ENCODE results near the gene VPS13A. TPM values are rescaled to one million over a fixed set of nuclear protein-coding genes. Genes with fewer than 3 reads are reported as not detected.

The VPS13A gene
- total RNA-seq (2014; rRNA removed; shearing (Covaris generic); ENCODE audit: low replicate concordance): 2.6 and 4.6 TPM in 2 replicates

DNA sequence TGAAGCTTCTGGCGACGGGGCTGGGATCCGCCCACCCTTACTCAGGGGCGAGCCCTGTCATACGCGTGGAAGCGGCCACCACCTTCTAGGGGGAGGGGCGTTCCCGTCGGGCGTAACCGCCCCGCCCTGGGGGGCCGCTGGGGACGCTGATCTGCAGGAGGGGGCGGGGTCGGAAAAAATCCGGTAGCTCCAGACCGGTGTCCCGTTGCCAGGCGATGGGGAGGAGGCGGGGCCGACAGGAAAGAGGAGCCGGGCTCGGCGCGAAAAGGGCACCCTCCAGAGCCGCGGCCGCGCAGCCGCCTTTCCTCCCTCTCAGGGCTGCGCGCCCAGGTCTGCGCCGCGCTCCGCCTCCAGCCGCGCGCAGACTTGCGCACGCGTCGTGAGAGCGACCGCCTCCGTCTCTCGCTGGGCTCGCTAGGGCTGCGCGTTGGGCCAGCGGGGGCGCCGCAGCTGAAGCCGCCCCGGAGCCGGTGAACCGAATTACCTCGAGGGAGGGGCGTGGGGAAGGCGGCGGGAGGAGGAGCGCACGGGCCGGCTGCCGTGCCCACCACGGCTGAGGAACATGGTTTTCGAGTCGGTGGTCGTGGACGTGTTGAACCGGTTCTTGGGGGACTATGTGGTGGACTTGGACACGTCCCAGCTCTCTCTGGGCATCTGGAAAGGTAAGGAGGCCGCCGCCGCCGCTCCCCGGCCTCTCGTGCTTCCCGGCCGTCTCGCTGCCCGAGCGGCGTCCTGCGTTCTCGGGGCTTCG lies at the start of gene VPS13A:
Gene VPS13A (plus strand): TSS at position 392 of the 751 bp plus-strand sequence. CDS start 171 bp downstream, at position 563.
- DNase-seq (ENCODE audit: low read depth): peak; percentile 96
- in situ Hi-C loops (cut with HindIII; ENCODE audit: low pct_unique_long_range_greater_than_20kb, low sequenced_read_pairs): no loop called here

DNA sequence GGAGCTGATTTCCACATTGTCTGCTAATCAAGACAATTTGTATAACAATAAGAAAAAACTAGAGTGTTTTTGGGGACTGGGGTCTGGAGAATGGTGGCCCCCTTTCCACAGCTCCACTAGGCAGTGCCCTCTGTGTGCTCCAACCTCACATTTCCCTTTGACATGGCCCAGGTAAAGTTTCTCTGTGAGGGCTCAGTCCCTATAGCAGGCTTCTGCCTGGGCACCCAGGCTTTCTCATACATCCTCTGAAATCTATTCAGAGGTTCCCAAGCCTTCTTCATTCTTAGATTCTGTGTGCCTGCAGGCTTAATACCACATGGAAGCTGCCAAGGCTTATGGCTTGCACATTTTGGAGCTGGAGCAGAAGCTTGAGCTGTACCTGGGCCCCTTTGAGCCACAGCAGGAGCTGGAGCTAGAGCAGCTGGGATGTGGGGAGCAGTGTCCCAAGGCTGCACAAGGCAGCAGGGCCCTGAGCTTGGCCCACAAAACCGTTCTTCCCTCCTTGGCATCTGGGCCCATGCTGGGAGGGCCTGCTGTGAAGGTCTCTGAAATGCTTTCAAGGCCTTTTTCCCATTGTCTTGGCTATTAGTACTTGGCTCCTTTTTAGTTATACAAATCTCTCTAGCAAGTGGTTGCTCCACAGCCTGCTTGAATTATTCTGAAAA lies 49.1 kb upstream of the VPS13A start:
- DNase-seq (ENCODE audit: low read depth): no peak
- in situ Hi-C loops (cut with HindIII; ENCODE audit: low pct_unique_long_range_greater_than_20kb, low sequenced_read_pairs): no loop called here

DNA sequence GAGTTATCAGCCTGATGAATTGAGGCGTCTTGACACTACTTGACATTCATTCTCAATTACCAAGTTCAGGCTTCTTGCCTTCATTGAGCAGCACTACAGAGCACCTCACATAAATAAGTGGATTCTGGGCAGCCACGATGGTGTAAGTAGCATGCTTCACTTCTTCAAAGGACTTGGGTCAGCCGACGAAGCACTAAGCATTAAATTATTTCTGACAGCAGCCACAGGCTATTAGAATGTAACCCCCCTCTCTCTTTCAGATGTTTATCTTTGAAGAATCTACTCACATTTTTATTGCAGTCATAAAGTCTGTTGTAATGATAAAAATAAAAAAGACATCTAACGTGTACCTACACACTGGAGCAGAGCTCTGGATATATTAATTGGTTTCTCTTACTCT lies 45.9 kb upstream of the VPS13A start:
- in situ Hi-C loops (cut with HindIII; ENCODE audit: low pct_unique_long_range_greater_than_20kb, low sequenced_read_pairs): no loop called here
- DNase-seq (ENCODE audit: low read depth): no peak

DNA sequence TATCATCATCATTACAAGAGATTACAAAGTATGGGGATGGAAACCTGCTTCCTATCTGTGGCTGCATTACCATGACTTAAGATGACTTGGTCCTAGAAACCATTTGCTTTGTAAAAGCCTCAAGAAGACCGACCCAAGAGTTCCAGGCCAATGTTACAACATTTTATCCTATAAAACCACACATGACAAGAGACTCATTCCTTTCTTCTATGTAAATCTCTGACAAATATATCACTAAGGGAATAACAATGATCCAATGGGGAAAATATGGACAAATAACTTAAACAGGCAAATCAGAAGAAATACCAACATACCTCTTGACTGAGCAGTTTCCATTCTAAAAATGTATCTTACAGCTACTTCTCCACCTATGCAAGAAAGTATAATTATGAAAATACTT lies 44.3 kb upstream of the VPS13A start:
- no peak for DNase-seq (ENCODE audit: low read depth)
- in situ Hi-C loops (cut with HindIII; ENCODE audit: low pct_unique_long_range_greater_than_20kb, low sequenced_read_pairs): no loop called here

DNA sequence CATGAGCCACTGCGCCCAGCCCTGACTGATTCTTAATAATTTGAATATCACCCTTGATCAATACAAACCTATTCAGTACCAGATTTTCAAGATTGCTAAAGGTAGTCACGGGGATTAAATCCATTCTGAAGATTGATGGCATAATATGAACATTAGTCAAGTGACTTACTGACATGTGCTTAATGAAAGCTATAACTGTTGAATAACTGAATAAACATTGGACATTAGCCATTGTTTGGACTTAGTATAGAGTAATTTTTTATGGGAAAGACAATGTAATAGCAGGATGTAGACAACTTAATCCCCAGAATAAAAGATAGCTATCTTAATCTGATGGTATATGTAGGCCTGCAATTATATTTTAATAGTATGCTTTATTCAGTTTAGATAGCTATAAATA lies 35.0 kb upstream of the VPS13A start:
- in situ Hi-C loops (cut with HindIII; ENCODE audit: low pct_unique_long_range_greater_than_20kb, low sequenced_read_pairs): no loop called here
- no peak for DNase-seq (ENCODE audit: low read depth)

DNA sequence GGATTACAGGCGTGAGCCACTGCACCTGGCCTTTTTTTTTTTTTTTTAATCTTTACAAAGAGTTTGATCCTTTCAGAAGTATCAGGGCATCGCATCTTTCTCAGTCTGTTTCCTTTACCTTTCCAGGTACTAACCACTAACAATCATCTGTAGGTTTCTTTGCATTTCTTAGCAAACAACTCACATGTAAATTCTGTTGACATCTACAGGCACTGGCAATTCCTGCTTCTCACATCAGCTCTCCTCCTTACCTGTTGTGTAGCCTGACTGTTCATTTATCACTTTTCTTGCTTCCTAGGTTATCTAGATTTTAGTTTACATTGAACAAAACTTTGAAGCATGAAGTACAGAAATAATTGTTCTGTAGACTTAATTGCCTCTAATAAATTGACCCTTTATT lies 27.5 kb upstream of the VPS13A start:
- in situ Hi-C loops (cut with HindIII; ENCODE audit: low pct_unique_long_range_greater_than_20kb, low sequenced_read_pairs): no loop called here
- no peak for DNase-seq (ENCODE audit: low read depth)

DNA sequence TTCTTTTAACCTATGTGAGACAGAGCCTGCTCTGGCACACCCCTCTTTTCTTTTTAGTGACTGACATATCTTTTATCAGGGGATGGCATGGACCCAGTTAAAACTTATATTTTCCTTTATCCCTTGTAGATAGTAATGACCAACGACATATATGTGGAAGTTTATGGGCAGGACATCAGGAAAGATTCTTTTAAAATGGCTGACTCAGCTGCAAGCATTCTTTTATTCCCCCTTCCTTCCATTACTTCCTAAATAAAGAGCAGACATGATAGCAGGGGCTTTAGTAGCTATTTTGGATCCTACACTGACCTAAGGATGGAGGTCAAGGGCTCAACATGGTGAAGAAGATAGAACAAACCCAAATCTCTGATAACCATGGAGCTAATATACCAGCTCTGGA lies 25.0 kb upstream of the VPS13A start:
- no peak for DNase-seq (ENCODE audit: low read depth)
- in situ Hi-C loops (cut with HindIII; ENCODE audit: low pct_unique_long_range_greater_than_20kb, low sequenced_read_pairs): no loop called here

DNA sequence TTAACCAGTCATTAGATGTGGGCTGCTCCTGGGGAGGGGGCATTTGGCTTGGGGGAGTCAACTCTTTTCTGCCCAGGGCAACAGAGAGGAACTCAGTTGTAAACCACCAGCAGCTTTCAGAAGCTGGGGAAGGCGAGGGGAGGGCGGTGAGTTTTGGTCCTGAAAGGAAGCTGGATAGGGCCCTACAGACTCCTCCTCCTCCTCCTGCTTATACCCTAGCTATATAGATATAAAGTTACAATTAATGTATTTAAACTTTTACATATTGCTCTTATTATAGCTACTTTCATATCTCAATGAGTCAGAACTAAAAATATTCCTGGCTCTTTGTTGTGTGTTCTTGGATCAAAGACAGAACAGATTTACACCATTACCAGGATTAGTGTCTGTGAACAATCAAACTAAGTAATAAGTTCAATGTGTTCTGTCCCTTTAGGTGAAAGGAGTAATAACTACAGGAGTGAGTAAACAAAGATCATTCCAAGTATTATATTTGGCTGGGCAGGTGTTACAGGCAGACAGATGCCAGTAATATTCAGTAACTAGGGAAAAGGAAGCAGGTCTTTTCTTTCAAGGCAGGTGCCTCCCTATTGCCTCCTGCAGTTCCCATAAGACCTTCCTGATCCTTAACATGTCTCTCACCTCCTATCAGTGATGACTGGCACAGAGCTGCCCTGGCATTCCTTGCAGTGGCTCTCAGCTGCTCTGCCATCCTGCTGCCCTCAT lies 20.5 kb upstream of the VPS13A start:
- DNase-seq (ENCODE audit: low read depth): no peak
- in situ Hi-C loops (cut with HindIII; ENCODE audit: low pct_unique_long_range_greater_than_20kb, low sequenced_read_pairs): no loop called here

DNA sequence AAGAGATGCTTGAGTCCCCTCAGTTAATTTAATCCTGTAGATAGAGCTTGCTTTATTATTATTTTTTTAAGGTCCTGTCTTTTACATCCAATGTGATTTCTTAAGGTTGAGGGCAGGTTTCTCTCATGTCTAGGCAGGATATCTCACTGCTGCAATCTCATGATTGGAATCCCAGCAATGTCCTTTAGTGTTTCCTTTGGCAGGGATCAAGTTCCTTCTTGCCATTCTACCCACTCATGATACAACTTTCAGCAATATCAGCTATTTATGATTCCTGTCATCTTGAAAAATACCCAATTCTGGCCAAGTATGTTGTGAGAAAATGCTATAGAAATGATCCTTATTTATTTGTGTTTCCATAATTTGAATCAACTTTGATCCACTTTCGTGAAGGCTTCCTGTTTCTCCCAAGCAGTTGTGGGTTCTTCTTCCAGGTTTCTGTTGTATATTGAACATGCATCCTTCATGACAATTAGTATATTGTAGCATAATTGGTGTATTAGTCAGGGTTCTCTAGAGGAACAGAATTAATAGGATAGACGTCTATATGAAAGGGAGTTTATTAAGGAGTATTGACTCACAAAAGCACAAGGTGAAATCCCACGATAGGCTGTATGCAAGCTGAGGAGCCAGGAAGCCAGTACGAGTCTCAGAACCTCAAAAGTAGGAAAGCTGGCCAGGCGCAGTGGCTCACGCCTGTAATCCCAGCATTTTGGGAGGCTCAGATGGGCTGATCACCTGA lies 18.4 kb upstream of the VPS13A start:
- DNase-seq (ENCODE audit: low read depth): no peak
- in situ Hi-C loops (cut with HindIII; ENCODE audit: low pct_unique_long_range_greater_than_20kb, low sequenced_read_pairs): no loop called here

DNA sequence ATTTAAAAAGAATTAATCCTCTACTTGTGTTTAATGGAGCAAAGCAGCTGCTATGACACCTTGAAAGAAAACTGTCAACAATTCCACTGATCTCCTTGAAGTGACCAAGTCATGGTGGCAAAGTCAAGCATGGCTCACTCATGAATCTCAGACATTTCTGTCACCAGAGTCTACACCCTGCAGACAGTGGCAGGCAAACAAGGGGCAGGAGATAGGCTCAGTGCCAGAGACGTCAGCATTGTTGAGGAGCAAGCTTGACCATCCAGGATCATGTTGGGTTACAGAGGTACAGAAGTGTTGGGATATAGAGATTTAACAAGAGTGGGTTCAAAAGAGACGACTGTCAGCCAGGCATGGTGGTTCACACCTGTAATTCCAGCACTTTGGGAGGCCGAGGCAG lies 16.1 kb upstream of the VPS13A start:
- in situ Hi-C loops (cut with HindIII; ENCODE audit: low pct_unique_long_range_greater_than_20kb, low sequenced_read_pairs): no loop called here

DNA sequence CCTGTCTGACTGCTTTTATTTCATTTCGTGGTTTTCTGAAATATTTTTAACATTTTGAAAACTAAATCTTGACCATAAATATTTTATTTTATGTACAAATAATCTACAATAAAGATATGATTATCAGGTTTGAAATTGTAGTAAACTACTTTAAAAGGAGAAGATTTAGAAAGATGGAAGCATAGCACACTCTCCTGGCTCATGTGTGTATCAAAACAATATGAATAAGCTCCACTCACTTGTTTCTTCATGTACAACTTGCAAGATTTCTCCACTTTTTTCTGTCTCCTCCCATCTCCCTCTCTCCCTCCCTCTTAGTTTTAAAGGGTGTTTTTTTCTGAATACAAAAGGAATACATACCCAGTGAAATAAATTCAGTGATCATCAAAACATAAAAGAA lies 15.4 kb upstream of the VPS13A start:
- in situ Hi-C loops (cut with HindIII; ENCODE audit: low pct_unique_long_range_greater_than_20kb, low sequenced_read_pairs): no loop called here
- no peak for DNase-seq (ENCODE audit: low read depth)

More for the DNA sequence above, 16.1 kb upstream of the VPS13A start:
- DNase-seq (ENCODE audit: low read depth): no peak

DNA sequence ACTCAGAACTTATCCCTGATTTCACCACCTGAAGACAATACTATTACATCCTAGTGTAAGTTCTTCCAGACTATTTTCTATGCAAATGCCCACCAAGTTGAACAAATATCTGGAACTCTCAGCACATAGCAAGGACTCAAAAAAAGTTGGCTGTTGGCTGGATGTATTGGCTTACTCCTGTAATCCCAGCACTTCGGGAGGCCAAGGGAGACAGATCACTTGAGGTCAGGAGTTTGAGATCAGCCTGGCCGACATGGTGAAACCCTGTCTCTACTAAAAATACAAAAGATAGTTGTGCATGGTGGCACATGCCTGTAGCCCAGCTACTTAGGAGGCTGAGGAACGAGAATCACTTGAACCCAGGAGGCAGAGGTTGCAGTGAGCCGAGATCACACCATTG lies 15.0 kb upstream of the VPS13A start:
- no peak for DNase-seq (ENCODE audit: low read depth)
- in situ Hi-C loops (cut with HindIII; ENCODE audit: low pct_unique_long_range_greater_than_20kb, low sequenced_read_pairs): no loop called here

DNA sequence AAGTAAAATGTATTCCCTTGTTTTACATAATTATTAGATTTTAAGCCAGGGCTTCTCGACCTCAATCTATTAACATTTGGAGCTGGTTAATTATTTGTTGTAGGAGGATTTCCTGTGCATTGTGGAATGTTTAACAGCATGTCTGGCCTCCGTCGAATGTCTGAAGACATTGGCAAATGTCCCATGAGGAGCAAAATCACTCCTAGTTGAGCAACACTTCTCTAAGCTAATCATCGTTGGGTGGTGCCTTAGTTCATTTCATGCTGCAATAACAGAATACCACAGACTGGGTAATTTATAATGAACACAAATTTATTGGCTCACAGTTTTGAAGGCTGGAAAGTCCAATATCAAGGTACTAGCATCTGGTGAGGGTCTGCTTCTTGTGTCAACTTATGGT lies 13.4 kb upstream of the VPS13A start:
- in situ Hi-C loops (cut with HindIII; ENCODE audit: low pct_unique_long_range_greater_than_20kb, low sequenced_read_pairs): no loop called here
- no peak for DNase-seq (ENCODE audit: low read depth)

DNA sequence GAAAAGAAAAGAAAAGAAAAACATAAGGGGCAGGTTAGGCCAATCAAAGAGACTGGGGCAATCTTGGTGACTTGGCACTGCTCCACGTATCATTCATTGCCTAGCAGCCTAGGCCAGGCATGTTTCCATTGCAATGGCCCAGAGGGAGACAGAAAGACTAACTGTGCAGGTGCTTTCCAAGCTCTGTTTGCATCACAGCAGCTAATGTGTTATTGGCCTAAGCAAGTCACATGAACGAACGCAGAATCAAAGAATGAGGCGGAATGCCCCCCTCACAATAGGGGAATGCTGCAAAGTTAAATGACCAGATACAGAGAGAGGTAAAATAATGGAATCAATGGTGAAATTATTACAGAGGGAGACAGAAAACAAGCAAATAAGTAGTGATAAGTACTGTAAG lies 11.1 kb upstream of the VPS13A start:
- in situ Hi-C loops (cut with HindIII; ENCODE audit: low pct_unique_long_range_greater_than_20kb, low sequenced_read_pairs): no loop called here
- DNase-seq (ENCODE audit: low read depth): no peak

DNA sequence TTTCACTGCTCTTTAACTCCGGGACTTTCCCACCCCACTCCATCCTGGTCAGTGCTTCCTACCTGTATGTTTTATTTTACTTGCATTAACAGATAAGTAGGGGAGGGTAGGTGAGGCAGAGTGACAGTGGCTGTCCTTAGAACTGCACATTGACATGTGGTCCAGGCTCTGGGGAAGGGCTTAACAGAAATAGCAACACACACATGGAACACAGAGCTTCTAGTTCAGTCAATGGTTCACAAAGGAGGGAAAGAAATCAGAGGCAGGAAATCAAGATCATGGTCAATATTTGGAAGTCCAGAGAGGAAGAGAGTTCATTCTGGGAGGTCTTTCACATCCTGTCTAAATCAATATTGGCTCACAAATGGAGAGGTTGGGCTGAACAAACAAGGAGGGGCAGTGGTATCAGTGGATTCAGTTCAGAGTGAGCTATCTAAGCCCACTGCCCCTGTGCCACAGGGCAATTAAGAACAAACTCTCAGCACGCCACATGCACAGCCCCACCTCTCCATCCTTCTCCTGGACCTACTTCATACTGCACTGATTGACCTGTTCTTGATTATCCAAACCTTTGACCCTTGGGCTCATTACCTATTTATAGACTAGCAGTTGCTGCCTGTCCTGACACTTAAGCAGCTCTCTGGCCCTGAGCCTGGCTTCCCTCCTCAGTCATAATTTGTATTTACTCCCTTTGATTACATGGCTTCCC lies 6.2 kb upstream of the VPS13A start:
- in situ Hi-C loops (cut with HindIII; ENCODE audit: low pct_unique_long_range_greater_than_20kb, low sequenced_read_pairs): no loop called here
- DNase-seq (ENCODE audit: low read depth): no peak

DNA sequence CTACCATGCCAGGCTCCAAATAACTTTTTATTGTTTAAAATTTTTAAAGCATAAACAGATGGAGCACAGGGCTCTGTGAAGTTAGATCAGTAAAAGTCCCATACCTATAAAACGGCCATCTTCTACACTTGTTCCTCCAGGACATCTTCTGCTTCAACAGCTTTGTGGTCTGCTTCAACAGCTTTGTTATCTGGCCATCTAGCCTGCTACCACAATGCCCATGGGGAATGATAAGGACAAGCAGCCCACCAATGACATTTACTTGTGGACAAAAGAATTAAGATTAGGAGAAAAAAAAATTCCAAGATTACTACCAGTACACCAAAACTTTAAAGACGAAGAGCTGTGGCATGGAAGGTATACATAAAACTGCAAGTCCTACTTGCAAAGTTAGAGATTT lies 2.2 kb upstream of the VPS13A start:
- in situ Hi-C loops (cut with HindIII; ENCODE audit: low pct_unique_long_range_greater_than_20kb, low sequenced_read_pairs): no loop called here
- DNase-seq (ENCODE audit: low read depth): no peak

DNA sequence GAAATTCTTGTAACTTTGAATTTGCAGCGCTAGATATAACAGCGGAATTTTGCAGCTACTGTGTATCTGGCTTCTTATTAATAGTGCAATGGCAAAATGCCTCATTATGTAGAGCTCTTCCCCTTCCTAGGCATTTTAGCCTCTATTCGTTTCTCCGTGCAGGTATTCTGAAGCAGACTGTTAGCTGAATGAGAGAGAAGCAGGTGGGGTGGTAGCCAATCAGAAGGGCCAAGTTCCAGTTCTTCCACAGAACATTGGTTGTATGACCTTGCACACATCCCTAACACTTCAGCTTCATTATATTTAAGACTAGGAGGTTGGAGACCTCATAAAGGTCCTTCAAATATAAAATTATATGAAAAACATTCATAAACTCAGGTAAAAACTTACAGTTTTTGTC lies 1.2 kb upstream of the VPS13A start:
- in situ Hi-C loops (cut with HindIII; ENCODE audit: low pct_unique_long_range_greater_than_20kb, low sequenced_read_pairs): no loop called here
- no peak for DNase-seq (ENCODE audit: low read depth)

DNA sequence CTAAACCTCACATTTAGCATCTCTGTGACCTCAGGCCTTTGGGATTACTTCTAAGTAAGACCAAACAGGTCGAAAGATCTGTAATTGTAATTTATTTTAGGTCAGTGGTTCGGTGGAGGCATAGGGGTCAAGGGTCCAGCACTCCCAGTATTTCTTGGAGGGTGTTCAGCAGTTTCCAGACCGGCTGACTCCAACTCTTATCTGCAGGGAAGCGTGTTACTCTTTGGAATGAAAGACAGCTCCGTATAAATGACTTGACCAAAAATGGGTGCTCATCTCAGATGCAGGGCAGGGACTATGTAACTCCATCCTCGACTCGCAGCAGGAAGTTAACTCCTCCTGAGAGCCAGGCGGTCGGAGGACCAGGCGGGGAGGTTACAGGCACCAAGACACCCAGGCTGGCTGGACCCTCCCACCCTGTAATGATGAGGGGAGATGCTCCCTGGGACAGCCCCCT lies 620 bp upstream of the VPS13A start:
- DNase-seq (ENCODE audit: low read depth): no peak
- in situ Hi-C loops (cut with HindIII; ENCODE audit: low pct_unique_long_range_greater_than_20kb, low sequenced_read_pairs): no loop called here
